Measurements from ENCODE around the gene RWDD4. TPM values are rescaled to one million over a fixed set of nuclear protein-coding genes. Genes with fewer than 3 reads are reported as not detected.
A peak's percentile ranks its signal among the peaks of the same experiment; 100 is the strongest.

The RWDD4 gene
- total and polyA plus RNA-seq, 2 of the 4 experiments (the other 2 are of a cell fraction), result 8.5 to 8.8 TPM

DNA sequence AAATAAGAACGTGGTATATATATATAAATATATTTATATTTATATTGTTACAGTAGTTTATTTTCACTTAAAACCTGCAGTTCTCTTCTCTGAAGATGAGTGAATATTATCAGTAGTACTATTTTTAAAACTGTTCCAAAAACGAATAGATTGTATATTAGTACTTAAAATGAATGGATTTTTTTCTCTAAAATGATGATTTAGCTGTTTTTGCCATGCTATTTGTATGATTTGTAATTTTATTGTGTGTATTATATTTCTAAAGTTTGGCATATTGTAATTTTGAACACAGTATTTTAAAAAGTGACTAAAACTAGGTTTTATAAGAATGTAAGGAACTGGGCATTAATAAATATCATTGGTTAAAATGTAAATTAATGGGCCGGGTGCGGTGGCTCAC is 22.1 kb upstream of the RWDD4 start:
- H3K9me1 ChIP-seq (ENCODE audit: insufficient read depth, low read length), result no peaks in the 10 kb centered on the region
- H3K36me3 ChIP-seq (ENCODE audit: control insufficient read depth, insufficient read depth, low read length), result peaks cover 32% of the 10 kb centered on the region
- dilution Hi-C loops (cut with HindIII; ENCODE audit: low sequenced_read_pairs, unreplicated experiment) (no loop called here), intact Hi-C loops (cut with micrococcal nuclease) (no loop called here), in situ Hi-C loops (cut with MboI; ENCODE audit: low sequenced_read_pairs) (no loop called here)
- no TSS peak for BruUV-seq (replicated peaks)
- no peak overlapping the region for H2AK5ac ChIP-seq (ENCODE audit: low read depth, low read length)
- H2AFZ ChIP-seq (replicated peaks; ENCODE audit: low read length, poor library complexity), result no peak overlapping the region
- POLR2A ChIA-PET (ENCODE audit: unreplicated experiment), result no interaction called here
- DNase-seq (no peak), ATAC-seq (ENCODE audit: low read depth) (no peak)
- TF ChIP-seq MAFK (IDR thresholded peaks at IDR 0.05; ENCODE audit: low read depth, low read length) (peak; percentile 54), MXI1 (IDR thresholded peaks at IDR 0.05; ENCODE audit: borderline replicate concordance, low read depth, low read length) (no peak)
- H3K23ac ChIP-seq (ENCODE audit: low read depth, low read length), result no peak overlapping the region
- H3K27ac ChIP-seq (ENCODE audit: insufficient read depth, low read length), result no peak overlapping the region
- no peak overlapping the region for H2BK5ac ChIP-seq (ENCODE audit: low read depth, low read length, poor library complexity, severe bottlenecking)
- whole genome bisulfite sequencing, 2 experiments (ENCODE audit: extremely low coverage in 2 of 2, insufficient read length in 1 of 2), result no CpG with 5 or more reads among the region's 4 CpGs
- H4K91ac ChIP-seq (ENCODE audit: insufficient read depth, low read depth, low read length), result no peak overlapping the region
- no peaks in the 10 kb centered on the region; a peak in 1 of 4 replicates for H3K79me1 ChIP-seq (ENCODE audit: low read depth in 1 of 2, low read length in 2 of 2)
- H3K56ac ChIP-seq (ENCODE audit: extremely low read depth, insufficient read depth, low read length), result no peak overlapping the region
- CTCF ChIA-PET, result no interaction called here
- H2BK20ac ChIP-seq (ENCODE audit: low read depth, low read length), result no peak overlapping the region
- no peak overlapping the region for H3K18ac ChIP-seq (ENCODE audit: low read depth, low read length)
- H4K8ac ChIP-seq (ENCODE audit: low read depth in 2 of 2, low read length in 2 of 2), result no peak overlapping the region
- H3K4me3 ChIP-seq (ENCODE audit: insufficient read depth, low read depth, low read length), result no peak overlapping the region
- no peak overlapping the region for H3K4me2 ChIP-seq (ENCODE audit: low read depth, low read length)
- H3K4ac ChIP-seq (ENCODE audit: low read depth, low read length), result no peak overlapping the region
- no peaks in the 10 kb centered on the region for H3K4me1 ChIP-seq (ENCODE audit: control insufficient read depth, insufficient read depth, low read length)
- no peak overlapping the region for H2AK9ac ChIP-seq (replicated peaks; ENCODE audit: low read depth, low read length, poor library complexity)
- H4K5ac ChIP-seq (ENCODE audit: low read depth, low read length), result no peak overlapping the region
- no peak overlapping the region for H3K9ac ChIP-seq (ENCODE audit: low read depth, low read length)
- H4K20me1 ChIP-seq (ENCODE audit: insufficient read depth, low read length), result no peaks in the 10 kb centered on the region
- H3K14ac ChIP-seq (replicated peaks; ENCODE audit: low read depth, low read length), result no peak overlapping the region
- H3K9me3 ChIP-seq (ENCODE audit: control insufficient read depth, insufficient read depth, low read length), result no peaks in the 10 kb centered on the region
- H3K27me3 ChIP-seq (ENCODE audit: control insufficient read depth, insufficient read depth, low read length), result no peaks in the 10 kb centered on the region
- H2BK120ac ChIP-seq (ENCODE audit: low read depth, low read length), result no peak overlapping the region
- no peak overlapping the region for H2BK15ac ChIP-seq (ENCODE audit: low read depth, low read length)
